GM10266 (cell line): ENCODE measurements around the gene LIG4.

Experiments
- DNase-seq: peaks from one replicate; pipeline ENCODE4 v3.0.0; 2012; ENCODE audit errors: extremely low spot score
- CTCF ChIP-seq: IDR thresholded peaks from 2 replicates; pipeline ENCODE4 v1.5.1; 2012; ENCODE audit warnings: mild to moderate bottlenecking, low read depth; ENCODE audit not compliant: control insufficient read depth, insufficient read depth; ENCODE audit errors: missing control alignments

LIG4 gene

GRCh38 chr13:108193806-108194205 lies 21.5 kb downstream of the LIG4 start:
- no peak for DNase-seq
- no peak for TF ChIP-seq CTCF

GRCh38 chr13:108190897-108191296 lies 24.4 kb downstream of the LIG4 start:
- TF ChIP-seq CTCF: no peak
- no peak for DNase-seq

GRCh38 chr13:108188260-108188659 lies 27.1 kb downstream of the LIG4 start:
- no peak for TF ChIP-seq CTCF
- DNase-seq: no peak

GRCh38 chr13:108185223-108185622 lies 30.1 kb downstream of the LIG4 start:
- TF ChIP-seq CTCF: no peak
- no peak for DNase-seq

- no peak for TF ChIP-seq CTCF
- DNase-seq: no peak
These were observed 32.7 kb downstream of the LIG4 start for GRCh38 chr13:108182652-108183051.

- TF ChIP-seq CTCF: no peak
- no peak for DNase-seq
These were observed 37.3 kb downstream of the LIG4 start for GRCh38 chr13:108178078-108178477.

GRCh38 chr13:108176685-108177274 lies 38.6 kb downstream of the LIG4 start:
- peak; percentile 42 for DNase-seq
- peak; percentile 49 for TF ChIP-seq CTCF
